K562 (cell line): Measurements from ENCODE around the gene GCSAM.

Experiments
- ATF1 ChIP-seq, 2 experiments: fragments of 450-650 bp in 1 of 2; IDR thresholded peaks; 2 replicates each; pipeline ENCODE4 v1.6.1; 2016; ENCODE audit warnings: missing compliant biosample characterization in 1 of 2, missing genetic modification characterization in 1 of 2
- CBX2 ChIP-seq: fragments of 200-600 bp; sonication (generic); IDR thresholded peaks from one replicate; pipeline ENCODE4 v1.6.1; 2012; ENCODE audit warnings: mild to moderate bottlenecking, low read length, inconsistent platforms; ENCODE audit not compliant: insufficient read depth, poor library complexity, severe bottlenecking
- CEBPB ChIP-seq: fragments of 450-650 bp; IDR thresholded peaks from 2 replicates; pipeline ENCODE4 v1.6.1; 2016; ENCODE audit warnings: missing genetic modification characterization, missing compliant biosample characterization
- CTCF ChIP-seq, 3 experiments: IDR thresholded peaks in 2 of 3; conservative IDR thresholded peaks in 1 of 3; 2 replicates each; pipeline ENCODE4 v1.5.1; 2011 to 2012; ENCODE audit warnings: low read length in 3 of 3, mild to moderate bottlenecking in 3 of 3, control low read depth in 2 of 3, improper control_type of control experiment in 1 of 3, inconsistent platforms in 1 of 3, low read depth in 1 of 3, mixed read lengths in 1 of 3, moderate library complexity in 1 of 3; ENCODE audit not compliant: insufficient read depth in 2 of 3
- GABPB2 ChIP-seq: fragments of 250-450 bp; sonication (Bioruptor Pico); conservative IDR thresholded peaks from 2 replicates; pipeline ENCODE4 v1.5.1; 2021; ENCODE audit warnings: mild to moderate bottlenecking
- KDM1A ChIP-seq, 2 experiments: fragments of 450-650 bp; IDR thresholded peaks; 2 replicates each; pipeline ENCODE4 v1.6.1; 2016; ENCODE audit warnings: mild to moderate bottlenecking in 2 of 2
- MLLT1 ChIP-seq, 2 experiments: fragments of 450-650 bp; IDR thresholded peaks; 2 replicates each; pipeline ENCODE4 v1.6.1; 2016
- NFXL1 ChIP-seq: fragments of 450-650 bp; formaldehyde crosslinking; IDR thresholded peaks from 2 replicates; pipeline ENCODE4 v1.4.0; 2021; ENCODE audit warnings: mild to moderate bottlenecking
- RFX1 ChIP-seq: fragments of 450-650 bp; IDR thresholded peaks from 2 replicates; pipeline ENCODE4 v1.6.1; 2016; ENCODE audit warnings: mild to moderate bottlenecking, moderate library complexity
- UBTF ChIP-seq, 2 experiments: IDR thresholded peaks; 2 replicates each; pipeline ENCODE4 v1.6.1; 2012; ENCODE audit warnings: improper control_type of control experiment in 2 of 2, low read depth in 2 of 2, low read length in 2 of 2, borderline replicate concordance in 1 of 2
- YY1 ChIP-seq, 3 experiments: IDR thresholded peaks; 2 replicates each; pipeline ENCODE4 v1.6.1; 2011; ENCODE audit warnings: low read length in 2 of 3, mild to moderate bottlenecking in 2 of 3, moderate library complexity in 2 of 3, borderline replicate concordance in 1 of 3, control low read depth in 1 of 3, low read depth in 1 of 3; ENCODE audit not compliant: insufficient read depth in 3 of 3, insufficient replicate concordance in 2 of 3, control insufficient read depth in 1 of 3, insufficient read length in 1 of 3; ENCODE audit errors: extremely low read depth in 1 of 3

- TF ChIP-seq CTCF (IDR thresholded peaks at IDR 0.05 in 2 of 3, conservative IDR thresholded peaks at IDR 0.05 in 1 of 3; ENCODE audit: insufficient read depth in 2 of 3, low read depth in 1 of 3, low read length in 3 of 3) (no peak), GABPB2 (no peak), YY1 (IDR thresholded peaks at IDR 0.05; ENCODE audit: borderline replicate concordance in 1 of 3, control insufficient read depth in 1 of 3, extremely low read depth in 1 of 3, insufficient read depth in 3 of 3, insufficient read length in 1 of 3, insufficient replicate concordance in 2 of 3, low read depth in 1 of 3, low read length in 2 of 3) (no peak), ATF1 (CRISPR knock-in tag; IDR thresholded peaks at IDR 0.05) (no peak), ATF1 (tag; IDR thresholded peaks at IDR 0.05) (no peak), RFX1 (no peak), UBTF (IDR thresholded peaks at IDR 0.05; ENCODE audit: borderline replicate concordance in 1 of 2, low read depth in 2 of 2, low read length in 2 of 2) (no peak), MLLT1 (IDR thresholded peaks at IDR 0.05) (no peak), NFXL1 (CRISPR knock-in tag) (no peak), CBX2 (no peak), KDM1A (IDR thresholded peaks at IDR 0.05) (no peak), CEBPB (no peak)
Observed at GRCh38 chr3:112140584-112140983, 7.5 kb upstream of the GCSAM start.
